GM21423 (cell line): ENCODE results near the gene NDUFS1.
"Not testable (repeated sequence)": the region's sequence is repeated elsewhere in the genome, so short reads cannot be mapped to it uniquely, and the experiment has no call there.

Experiments used
- ATAC-seq: cut with Tn5 transposase; IDR thresholded peaks from one replicate; pipeline ENCODE4 v1.9.1; 2021; ENCODE audit warnings: mild to moderate bottlenecking, moderate library complexity; ENCODE audit not compliant: unreplicated experiment

Gene NDUFS1

GRCh38 chr2:206159346-206160124 is at the start of gene NDUFS1, which contains the start of gene EEF1B2:
Gene NDUFS1 (minus strand): TSS chr2:206159444. CDS start chr2:206153678, 5,766 bp downstream.
Gene EEF1B2 (plus strand): TSS chr2:206159895. CDS start chr2:206159980, 85 bp downstream.
- peak; percentile 92 for ATAC-seq

DNA sequence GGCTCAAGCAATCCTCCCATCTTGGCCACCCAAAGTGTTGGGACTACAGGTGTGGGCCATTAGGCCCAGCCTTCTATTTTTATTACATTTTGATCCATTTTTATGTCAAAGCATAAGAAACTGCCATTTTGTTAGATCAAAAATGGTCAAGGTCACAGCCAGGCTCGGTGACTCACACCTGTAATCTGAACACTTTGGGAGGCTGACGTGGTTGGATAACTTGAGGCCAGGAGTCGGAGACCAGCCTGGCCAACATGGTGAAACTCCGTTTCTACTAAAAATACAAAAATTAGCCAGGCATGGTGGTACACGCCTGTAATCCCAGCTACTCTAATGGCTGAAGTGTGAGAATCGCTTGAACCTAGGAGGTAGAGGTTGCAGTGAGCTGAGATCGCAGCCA is 49.7 kb upstream of the NDUFS1 start:
- ATAC-seq: no peak

DNA sequence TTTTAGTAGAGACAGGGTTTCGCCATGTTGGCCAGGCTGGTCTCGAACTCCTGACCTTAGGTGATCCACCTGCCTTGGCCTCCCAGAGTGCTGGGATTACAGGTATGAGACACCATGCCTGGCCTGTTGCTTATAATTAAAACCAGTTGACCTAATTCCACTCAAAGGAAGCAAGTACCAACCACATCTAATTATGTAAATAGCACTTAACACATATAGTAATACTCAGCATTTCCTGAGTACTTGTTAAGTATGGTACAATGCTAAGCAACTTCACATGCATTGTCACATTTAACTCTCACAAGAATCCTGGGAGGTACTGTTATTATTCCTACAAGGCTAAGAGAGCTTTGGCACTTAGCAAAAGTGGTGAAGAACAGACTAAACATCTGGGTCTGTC is 48.1 kb upstream of the NDUFS1 start:
- not testable (repeated sequence) for ATAC-seq

- ATAC-seq: no peak
Measured at GRCh38 chr2:206204710-206205109, 45.5 kb upstream of the NDUFS1 start.

DNA sequence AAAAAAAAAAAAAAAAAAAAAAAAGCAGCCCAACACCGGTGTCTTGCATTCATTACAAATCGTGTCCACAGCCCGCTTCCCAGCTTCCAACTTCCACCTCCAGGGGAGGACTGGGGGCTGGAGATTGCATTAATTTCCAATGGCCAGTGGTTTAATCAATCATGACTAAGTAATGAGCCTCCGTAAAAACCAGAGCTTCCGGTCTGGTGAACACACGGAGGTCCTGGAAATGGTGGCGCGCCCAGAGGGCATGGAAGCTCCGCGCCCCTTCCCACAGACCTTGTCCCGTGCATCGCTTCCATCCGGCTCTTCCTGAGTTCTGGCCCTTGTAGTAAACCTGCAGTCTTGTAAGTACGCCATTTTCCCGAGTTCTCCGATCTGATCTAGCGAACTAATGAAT is 44.1 kb upstream of the NDUFS1 start:
- ATAC-seq: no peak

- ATAC-seq: no peak
Measured at GRCh38 chr2:206202446-206202845, 43.2 kb upstream of the NDUFS1 start.

GRCh38 chr2:206201075-206201848 is 42.0 kb upstream of the NDUFS1 start:
- no peak for ATAC-seq

DNA sequence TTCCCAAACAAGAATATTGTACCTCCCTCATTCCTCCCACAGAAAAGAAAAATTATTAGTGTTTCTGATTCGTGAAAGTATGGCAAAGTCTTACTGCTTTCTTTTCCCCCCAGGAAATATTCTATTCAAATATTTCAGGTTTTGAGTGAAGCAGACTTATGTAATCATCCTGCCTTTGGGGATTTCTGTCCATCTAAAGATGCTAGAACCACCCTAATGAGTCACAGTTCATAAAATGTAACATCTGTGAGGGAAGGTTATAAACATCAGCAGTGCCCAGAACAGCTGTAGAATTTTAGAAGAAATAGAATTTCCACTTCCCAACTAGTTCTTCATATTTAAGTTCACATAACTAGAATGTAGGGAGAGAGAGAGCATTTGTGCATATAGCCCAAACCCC is 39.4 kb upstream of the NDUFS1 start:
- no peak for ATAC-seq

DNA sequence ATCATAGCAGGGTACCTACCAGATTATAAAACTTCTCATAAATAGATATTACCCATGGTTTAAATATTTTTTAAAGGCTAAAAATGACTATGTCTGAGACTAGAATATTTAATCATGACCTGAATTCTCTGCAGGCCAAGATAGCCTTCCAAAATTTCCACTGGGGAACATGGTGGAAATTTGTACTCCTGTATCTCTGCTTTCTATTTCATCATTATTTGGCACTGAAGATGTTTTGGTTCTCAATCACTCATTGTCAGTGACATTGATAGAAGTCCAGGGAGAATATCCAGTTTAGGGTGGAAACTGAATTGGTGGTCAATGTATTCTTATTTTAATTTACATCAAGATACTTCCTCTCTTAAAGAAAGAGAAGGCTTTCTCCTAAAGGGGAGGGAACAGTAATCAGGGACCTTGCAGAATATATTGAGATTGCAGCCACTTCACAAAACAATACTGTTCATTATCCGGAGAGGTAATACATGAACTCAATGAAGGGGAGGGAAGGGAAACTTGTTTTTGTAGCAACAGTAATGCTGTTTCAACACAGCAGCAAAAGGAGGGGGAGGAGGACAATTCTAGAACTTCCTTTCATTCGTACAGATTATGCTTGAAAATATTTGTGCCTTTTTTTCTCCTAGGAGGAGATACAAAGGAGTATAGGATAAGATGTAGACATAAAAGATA is 34.6 kb upstream of the NDUFS1 start:
- no peak for ATAC-seq

- no peak for ATAC-seq
Measured at GRCh38 chr2:206192157-206192556, 32.9 kb upstream of the NDUFS1 start.

GRCh38 chr2:206190689-206191088 is 31.4 kb upstream of the NDUFS1 start:
- no peak for ATAC-seq

GRCh38 chr2:206190111-206190510 is 30.9 kb upstream of the NDUFS1 start:
- no peak for ATAC-seq

GRCh38 chr2:206189691-206190090 is 30.4 kb upstream of the NDUFS1 start:
- no peak for ATAC-seq

GRCh38 chr2:206181526-206181925 is 22.3 kb upstream of the NDUFS1 start:
- not testable (repeated sequence) for ATAC-seq

- ATAC-seq: no peak
Measured at GRCh38 chr2:206176901-206177300, 17.7 kb upstream of the NDUFS1 start.

- ATAC-seq: no peak
Measured at GRCh38 chr2:206176121-206176520, 16.9 kb upstream of the NDUFS1 start.

GRCh38 chr2:206173147-206173546 is 13.9 kb upstream of the NDUFS1 start:
- no peak for ATAC-seq

- not testable (repeated sequence) for ATAC-seq
Measured at GRCh38 chr2:206171624-206172397, 12.6 kb upstream of the NDUFS1 start.

DNA sequence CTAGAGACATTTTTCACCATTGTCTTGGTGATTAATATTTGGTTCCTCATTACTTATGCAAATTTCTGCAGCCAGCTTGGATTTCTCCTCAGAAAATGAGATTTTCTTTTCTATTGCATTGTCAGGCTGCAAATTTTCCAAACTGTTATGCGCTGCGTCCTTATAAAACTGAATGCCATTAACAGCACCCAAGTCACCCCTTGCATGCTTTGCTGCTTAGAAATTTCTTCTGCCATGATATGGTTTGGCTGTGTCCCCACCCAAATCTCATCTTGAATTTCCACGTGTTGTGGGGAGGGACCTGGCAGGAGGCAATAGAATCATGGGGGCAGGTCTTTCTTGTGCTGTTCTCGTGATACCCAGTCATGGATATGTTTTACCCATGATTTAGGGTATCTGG is 9.0 kb upstream of the NDUFS1 start:
- ATAC-seq: not testable (repeated sequence)

- ATAC-seq: no peak
Measured at GRCh38 chr2:206164261-206164862, 5.1 kb upstream of the NDUFS1 start.
